GM19351 (cell line): Measurements from ENCODE around the gene TBX20.
A peak's percentile ranks its signal among the peaks of the same experiment; 100 is the strongest.
"Not testable (repeated sequence)": the region's sequence is repeated elsewhere in the genome, so short reads cannot be mapped to it uniquely, and the experiment has no call there.

Experiments
- ATAC-seq: cut with Tn5 transposase; IDR thresholded peaks from one replicate; pipeline ENCODE4 v1.9.1; 2021; ENCODE audit warnings: mild to moderate bottlenecking, moderate library complexity; ENCODE audit not compliant: unreplicated experiment

TBX20 gene

DNA sequence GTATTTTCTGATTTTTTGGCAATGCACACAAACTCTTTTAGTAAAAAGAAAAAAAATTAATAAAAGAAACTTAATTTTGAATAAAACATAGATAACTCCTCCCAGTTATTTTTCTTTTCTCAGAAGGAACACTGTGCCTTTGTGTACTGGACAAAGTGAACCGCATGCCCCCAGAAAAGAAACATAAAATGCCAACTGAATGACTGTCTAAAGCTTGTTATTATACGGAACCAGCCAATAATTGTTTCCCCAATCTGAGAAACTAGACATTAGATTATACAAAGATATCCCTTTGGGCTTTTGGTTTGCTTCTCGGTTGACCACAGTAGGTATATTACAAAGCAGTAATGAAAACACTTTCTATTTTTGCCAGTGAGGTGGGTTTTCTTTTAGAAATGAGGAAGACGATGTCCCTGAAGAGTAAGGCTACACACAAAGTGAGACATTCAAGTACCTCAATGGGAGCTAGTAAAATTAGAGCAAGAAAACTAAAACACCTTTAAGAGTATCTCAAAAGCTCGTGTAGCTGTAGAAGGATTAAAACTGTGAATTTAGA lies 25.3 kb downstream of the TBX20 start:
- peak; percentile 62 for ATAC-seq

DNA sequence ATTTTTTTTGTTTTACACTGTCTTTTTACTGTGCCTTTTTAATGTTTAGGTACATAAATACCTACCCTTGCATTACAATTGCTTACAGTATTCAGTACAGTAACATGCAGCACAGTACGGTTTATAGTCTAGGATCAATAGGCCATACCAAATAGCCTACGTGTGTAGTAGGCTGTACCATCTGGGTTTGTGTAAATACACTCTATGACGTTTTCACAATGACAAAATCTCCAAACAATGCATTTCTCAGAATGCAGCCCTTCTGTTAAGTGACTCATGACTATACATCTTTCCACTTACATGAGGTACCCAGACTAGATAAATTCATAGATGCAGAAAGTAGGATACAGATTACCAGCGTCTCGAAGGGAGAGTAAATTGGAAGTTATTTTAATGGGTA lies 26.5 kb downstream of the TBX20 start:
- ATAC-seq = not testable (repeated sequence)

DNA sequence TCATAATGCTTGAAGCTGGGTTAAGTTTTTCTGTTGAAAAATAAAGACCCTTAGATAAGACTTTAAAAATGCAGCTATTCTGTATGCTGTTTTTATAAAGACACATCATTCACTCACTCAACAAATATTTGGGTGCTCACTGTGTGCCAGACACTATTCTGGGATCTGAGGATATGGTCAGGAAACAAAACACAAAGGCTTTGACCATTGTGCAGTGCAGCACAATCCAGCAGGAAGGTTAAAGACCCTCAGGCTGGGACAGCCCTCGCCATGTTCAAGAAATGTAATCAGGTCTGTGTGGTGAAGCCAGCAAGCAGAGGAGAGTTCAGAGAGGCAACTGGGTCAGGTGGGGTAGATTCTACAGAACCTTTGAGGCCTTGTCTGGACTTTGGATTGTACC lies 31.5 kb downstream of the TBX20 start:
- ATAC-seq = not testable (repeated sequence)

DNA sequence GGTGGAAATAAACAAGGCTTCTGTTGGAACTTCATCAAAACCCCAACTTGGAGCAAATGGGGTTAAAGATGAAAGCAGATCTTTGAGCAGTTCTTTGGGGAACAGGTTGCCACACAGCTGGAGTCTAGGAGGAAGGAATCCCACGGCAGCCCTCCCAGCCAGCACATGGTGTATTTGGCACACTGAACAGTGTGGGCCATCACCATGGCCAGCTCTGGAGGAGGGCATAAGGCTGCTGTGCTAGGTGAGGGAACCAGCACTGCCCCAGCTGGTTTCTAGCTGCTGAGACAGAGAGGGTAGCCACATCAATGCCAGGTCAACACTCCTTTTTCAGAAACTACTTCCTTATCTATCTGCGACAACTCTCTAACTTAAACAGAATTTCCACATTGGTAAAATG lies 33.7 kb downstream of the TBX20 start:
- not testable (repeated sequence) for ATAC-seq

DNA sequence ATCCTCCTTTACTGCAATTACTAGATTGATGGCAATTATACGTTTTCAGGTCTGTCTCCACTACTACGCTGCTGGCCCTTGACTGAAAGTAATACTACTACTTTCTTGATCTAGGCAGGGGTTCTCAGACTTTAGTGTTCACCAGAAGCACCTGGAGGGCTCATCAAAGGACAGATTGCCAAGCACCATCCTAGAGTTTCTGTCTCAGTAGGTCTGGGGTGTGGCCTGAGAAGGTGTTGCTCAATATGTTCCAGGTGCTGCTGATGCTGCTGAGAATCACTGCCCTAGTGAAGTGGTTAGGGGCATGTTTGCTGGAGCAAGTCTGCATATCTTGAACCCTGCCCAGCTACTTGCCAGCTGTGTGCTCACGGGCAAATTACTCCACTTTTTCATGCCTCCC lies 37.9 kb downstream of the TBX20 start:
- not testable (repeated sequence) for ATAC-seq

DNA sequence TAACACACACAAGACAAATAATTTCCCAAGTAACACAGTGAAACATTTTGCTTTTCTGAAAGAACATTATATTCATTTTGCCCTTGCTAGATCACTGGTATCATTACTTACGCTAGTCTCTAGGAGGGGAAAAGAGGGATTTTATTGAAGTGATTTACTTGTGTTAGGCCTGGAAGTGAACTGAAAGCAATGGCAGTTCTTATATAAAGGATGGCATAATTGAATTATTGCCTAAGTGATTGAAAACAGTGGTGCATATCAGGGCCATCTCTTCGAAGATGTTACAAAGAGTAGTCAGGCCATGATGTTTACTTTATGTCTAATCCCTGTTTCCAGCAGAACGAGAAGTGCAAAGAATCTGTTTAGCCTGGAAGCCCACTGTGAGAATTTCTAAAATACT lies 38.8 kb downstream of the TBX20 start:
- ATAC-seq = not testable (repeated sequence)

DNA sequence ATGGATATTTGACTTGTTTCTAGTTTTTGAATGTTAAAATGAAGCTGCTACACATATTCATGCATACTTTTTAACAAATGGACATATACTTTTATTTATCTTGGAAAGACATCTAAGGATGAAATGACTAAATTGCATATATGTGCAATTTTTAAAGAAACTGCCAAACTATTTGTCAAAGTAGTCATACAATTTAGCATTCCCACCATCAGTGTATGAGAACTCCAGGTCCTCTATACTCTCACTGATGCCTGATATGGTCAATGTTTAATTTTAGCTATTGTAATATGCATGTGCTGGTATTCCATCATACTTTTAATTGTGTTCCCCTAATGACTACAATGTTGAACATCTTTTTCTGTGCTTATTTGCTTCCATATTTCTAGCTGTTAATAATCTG lies 47.0 kb downstream of the TBX20 start:
- not testable (repeated sequence) for ATAC-seq

DNA sequence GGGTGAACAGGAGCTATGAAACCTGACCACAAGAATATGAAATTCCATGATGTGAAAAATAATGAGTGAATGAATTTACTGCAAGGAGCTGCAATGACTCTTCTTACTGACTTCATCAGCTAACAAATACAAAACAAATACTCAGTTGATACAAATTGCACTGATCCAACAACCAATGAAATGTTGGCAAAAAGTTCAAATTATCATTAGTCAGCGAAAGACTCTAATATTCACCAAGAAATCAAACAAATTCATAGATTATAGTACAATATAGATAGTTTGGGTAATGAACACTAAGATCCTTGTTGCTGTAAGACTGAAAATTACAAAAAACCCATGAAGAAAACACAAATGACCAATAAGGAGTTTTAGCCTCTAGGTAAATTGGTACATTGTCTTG lies 49.0 kb downstream of the TBX20 start:
- ATAC-seq = not testable (repeated sequence)

DNA sequence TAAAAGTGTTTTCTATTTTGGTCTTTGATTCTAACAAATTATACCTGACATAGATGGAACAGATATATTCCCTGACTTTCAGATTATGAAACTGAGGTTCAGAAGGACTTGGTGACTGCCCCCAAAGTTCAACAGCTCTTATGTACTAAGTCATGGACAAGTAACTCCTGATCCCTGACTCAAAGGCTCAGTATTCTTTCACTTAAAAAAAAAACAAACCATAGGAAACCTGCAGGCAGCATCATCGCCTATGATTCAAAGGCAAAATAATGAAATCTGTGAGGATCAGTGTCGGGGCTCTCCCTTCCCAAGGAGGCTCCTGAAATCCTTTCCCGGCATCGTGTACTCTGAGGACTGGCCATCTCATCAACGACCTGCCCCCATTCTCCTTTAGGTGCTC lies 49.9 kb downstream of the TBX20 start:
- ATAC-seq = not testable (repeated sequence)

DNA sequence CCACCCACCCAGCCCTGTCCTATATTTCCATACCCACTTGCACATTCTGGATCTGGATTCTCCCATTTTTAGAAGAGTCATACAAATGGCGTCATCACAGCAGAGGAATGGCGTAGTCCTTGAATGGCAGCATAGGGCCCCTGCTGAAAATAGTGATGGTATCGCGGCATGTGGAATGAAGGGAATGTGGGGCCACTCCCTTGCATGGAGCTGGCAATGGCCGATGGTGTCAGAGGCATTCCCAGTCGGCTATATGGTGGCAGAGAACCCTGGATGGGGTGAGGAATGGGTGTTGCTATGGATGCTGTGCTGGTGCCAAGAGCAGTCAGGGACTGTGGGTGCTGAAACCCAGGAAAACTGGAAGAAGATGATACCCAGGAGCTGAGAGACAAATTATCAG lies 51.5 kb downstream of the TBX20 start:
- ATAC-seq = not testable (repeated sequence)

DNA sequence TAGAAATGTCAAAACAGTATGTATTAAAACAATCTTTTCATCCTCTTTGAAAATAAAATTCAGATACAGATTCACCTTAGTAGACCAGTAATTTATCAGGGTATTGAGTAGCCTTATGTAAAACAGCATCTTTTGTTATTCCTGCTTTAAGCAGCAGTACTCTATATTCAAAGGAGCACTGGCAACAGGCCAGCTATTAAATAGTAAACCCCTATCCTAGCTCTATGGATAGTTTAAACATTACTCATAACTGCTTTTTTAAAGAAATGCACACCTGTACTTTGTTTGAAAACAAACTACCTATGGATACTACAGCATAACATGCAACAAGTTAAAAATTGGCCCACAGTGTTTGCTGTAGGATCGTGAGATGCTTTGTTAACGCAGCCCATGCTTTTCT lies 53.7 kb downstream of the TBX20 start:
- ATAC-seq = not testable (repeated sequence)

DNA sequence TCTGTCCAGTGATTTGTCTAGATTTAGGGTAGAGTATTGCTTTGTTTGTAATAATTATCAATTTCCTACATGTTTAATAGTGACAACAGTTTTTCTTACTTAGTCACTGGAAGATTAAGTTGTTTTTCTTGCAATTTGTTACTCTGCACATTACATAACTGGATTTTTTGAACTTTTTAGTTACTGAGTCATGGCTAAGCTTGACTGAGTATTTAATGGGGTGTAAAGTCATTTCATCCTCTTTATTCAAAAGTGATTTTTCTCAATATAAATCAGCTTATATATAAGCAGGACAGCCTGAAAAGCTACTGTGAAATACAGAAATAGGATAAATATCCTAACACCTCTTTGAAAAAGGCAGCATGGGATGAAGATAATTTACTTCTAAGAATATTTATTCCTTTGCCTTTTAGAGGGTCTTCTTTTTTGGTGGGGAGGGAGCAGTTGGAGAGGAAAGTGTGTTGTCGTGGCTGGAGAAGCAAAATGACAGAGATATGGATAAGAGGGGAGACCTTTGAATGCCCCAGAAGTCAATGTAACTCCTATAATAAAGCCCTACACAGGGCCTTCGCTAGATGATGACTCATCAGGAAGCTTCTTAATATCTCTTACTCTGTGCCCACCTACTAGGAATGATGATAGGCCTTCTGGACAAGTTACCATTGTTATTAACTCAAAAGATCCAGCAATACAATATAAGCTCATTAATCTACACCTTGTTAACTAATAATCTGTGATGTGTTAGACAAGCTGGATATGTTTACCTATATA lies 55.3 kb downstream of the TBX20 start:
- ATAC-seq = not testable (repeated sequence)

DNA sequence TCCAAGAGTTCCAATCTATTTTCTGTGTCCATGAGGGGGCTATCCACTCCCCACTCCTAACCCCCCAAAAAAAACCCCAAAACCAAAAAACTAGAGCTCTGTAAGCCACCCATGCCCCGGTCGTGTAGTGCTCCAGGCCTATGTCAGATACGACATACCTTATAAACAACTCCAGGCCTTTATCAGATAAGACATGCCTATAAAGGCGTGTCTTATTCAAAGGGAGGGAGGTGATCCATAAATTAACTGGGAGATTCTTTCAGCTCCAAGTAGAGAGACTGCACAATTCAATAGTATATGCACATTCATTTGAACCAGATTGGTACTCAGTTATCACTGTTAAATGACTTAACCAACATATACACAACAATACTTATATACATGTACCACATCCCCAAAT lies 62.3 kb downstream of the TBX20 start:
- ATAC-seq = not testable (repeated sequence)

DNA sequence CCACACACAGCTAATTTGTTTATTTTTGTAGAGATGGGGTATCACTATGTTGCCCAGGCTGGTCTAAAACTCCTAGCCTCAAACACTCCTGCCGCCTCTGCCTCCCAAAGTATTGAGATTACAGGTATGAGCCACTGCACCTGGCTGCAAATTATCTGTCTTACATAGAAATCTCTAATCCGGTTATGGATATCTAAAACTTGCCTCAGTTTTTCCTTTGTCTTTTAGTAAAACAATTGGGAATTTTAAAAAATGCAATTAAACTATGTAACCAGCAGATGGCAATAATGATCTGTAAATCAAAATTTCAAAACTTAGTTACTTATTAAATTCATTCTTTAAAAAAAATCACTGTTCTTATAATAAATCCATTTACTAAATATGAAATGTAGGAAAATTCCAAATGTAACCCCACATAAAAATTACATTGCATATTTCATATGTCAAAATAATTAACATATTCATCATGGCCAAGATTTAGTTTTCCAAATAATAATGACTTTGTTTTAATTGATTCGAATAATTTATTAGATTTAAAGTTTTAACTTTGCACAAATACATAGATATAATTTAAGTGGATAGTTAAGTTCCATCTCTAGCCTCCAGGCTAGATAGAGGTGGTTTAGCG lies 63.6 kb downstream of the TBX20 start:
- ATAC-seq = not testable (repeated sequence)

DNA sequence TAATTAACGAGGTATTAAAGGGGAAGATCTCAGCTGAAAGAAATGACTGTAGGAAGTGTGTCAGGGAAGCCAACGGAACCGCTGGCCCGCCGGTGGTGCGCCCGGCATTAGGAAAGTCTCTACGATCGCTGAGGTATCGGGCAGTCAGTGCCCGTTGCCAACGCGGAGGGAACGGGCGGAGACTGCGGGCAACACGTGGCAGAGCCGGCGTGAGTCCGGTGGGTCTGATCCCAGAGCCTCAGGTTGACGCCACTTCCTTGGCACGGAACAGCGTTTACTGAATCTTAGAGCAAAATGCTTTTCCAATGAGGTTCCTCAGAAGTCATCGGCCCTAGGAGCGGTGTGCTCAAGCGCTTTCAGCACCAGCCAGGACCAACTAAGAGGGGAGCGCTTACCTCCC lies 67.1 kb downstream of the TBX20 start:
- not testable (repeated sequence) for ATAC-seq

DNA sequence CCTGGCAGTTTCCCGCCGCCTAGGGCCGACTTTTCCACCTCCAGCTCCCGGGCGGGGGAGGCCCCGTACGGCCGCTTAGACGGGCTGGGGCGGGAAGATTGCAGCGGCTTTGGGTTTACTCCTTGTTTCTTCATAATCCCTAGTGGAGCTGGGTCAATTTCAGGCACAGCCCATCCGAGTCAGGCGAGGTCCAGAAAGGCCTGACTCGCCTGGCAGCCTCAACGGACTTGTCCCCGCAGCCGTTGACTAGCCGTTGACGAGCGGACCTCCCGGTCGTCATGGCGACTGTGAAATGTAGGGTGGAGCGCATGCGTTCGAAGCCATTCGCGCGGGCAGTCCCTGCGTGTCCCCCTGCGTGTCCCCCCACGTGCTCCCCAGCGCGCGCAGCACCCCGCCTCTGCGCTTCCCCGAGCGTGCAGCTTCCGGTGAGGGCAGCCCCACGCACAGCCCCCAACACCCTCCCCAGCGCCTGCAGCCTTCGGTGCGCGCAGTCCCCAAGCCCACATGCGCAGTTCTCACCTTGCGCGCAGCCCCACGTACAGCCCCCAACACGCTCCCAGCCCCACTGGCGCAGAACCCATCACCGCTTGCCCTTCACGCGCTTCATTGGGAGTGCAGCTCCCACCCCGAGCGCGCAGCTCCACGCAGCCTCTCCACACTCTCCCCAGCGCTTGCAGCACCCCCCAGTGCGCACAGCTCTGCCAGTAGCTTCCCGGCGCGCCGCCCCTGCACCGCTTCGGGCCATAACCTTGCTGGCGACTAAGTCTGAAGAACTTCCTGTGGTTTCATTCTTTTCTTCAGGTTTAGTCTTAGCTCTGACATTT lies 67.8 kb downstream of the TBX20 start:
- ATAC-seq = no peak

DNA sequence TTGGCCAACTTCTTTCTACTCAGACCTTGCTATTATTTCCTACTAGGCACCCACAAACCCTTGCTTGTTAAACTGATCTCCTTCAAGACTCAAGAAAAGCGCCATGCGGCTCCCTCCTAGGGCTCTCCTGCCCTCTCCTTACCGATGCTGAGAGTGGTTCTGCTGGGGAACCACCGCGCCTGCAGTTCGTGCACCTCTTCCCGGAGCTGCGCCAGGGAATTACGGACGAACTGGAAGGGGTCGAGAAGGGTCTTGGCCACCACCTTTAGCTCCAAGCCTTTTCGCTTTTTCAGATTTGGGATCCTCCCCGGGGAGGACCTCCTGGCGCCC lies 68.4 kb downstream of the TBX20 start:
- ATAC-seq = not testable (repeated sequence)

DNA sequence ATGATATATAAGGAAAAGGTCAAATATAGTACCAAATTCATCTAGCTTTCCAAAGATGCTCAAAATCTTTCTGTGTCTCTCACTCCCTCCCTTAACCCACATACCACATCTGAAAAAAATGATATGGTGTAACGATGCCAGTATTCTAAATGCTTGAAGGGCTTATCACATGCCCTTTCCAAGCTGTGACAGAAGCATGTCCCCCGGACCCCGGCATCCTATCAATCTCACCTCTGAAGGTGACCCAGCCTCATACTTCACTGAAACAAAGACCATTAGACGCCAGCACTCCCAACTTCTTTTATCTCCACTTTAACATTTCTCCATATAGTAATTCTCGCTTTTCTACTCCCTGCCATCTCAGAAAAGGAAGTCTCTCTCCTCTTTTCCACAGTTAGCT lies 68.9 kb downstream of the TBX20 start:
- not testable (repeated sequence) for ATAC-seq

DNA sequence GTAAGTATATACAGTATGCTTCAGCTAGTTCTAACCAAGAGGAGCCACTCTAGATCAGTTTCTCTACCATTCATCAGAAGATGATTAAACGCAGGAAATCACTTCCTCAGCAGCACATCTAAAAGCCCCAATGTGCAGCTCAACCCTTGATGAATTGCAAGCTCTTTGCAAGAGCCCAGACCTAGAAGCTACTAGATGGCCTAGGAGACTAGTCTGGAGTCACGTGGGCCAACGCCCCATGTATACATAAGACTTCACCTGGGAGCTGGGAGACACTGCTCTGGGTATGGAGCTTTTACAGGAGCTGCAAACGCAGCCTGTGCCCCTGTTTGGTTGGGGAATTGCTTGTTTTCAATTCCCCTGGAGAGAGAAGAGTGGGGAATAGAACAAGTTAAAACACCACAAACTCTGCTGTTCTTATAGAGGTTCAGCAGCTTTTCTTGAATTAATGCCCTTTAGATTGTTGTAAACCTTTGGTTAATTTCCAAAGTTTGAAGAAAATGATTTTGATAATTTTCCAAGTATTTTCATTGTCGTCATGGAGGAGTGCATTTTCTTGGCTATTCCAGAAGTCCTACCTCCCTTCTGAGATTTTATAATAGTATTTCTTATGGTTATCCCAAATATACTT lies 69.9 kb downstream of the TBX20 start:
- not testable (repeated sequence) for ATAC-seq

DNA sequence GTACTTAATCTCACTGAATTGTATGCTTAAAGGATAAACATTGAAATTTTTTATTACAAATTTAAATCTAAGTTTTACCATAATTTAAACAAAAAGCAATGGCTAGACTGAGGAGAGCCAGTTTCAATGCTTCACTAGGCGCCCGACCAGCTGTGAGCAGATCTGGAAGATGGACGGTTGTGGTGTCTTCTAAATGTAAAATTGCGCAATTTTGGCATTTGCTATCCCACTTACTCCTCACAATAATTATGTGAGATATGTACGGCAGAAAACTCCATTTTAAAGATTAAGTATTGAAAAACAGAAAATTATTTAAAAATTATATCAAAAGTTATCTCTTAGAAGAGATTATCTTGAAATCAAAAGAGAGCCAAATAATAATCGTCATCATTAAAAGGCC lies 73.2 kb downstream of the TBX20 start:
- not testable (repeated sequence) for ATAC-seq

DNA sequence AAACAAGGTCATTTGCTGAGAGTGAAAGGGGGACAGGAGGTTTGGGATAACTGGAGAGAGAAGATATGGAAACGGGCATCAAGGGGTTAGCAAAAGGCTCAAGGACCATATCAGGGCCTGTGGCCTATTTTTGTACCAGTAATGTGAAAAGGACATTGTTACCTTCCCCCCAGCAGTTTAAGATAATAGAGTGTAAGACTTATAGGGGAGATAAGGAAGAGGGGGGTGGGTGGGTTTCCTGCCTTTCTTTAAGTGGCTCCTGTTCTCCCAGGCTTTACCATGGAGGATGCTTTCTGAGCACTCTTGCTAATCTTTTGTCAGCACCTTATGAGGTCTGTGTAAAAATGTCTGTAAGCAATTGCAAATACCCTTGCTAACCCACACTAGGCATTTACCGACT lies 80.7 kb downstream of the TBX20 start:
- not testable (repeated sequence) for ATAC-seq
